ENCODE data around the gene ABCC10.
"Not testable (repeated sequence)": the region's sequence is repeated elsewhere in the genome, so short reads cannot be mapped to it uniquely, and the experiment has no call there.

Gene ABCC10

DNA sequence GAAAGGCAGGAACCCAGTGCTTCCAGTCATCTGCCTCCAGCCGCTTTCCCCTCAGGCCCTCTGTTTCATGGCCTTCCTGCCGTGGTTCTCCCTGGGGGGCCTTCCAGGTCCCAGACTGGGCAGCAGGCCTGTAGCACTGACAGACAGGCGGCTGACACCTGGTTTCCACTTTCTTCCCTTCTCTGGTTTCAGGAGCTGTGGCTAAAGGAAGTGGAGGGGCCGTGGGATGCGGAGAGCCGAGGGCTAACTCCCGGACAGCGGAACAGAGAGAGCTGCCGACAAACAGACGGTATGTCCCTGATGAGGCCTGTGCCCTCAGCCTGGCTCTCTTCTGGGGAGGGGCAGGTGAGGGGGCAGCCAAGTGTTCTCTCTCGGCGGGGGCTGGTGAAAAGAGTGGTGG lies 70.3 kb downstream of the ABCC10 start:
- H3K9me2 ChIP-seq (replicated peaks; ENCODE audit: control insufficient read depth, low read length) = no peaks in the 10 kb centered on the region
- H3K27me3 ChIP-seq (ENCODE audit: control insufficient read depth, low read length) = no peaks in the 10 kb centered on the region
- no peaks in the 10 kb centered on the region for H4K20me1 ChIP-seq (ENCODE audit: control insufficient read depth, insufficient read depth, low read depth, low read length)
- H3K4me1 ChIP-seq (ENCODE audit: control insufficient read depth, low read length) = no peaks in the 10 kb centered on the region
- H3K9me3 ChIP-seq (ENCODE audit: control insufficient read depth, insufficient read depth, low read length) = no peaks in the 10 kb centered on the region
- H3K27ac ChIP-seq (ENCODE audit: low read depth, low read length) = no peak overlapping the region
- H3F3A ChIP-seq (ENCODE audit: control insufficient read depth, insufficient read depth) = no peaks in the 10 kb centered on the region
- H3K36me3 ChIP-seq (ENCODE audit: control insufficient read depth, low read length) = peaks cover 40% of the 10 kb centered on the region
- peaks cover 3% of the 10 kb centered on the region for H3K79me2 ChIP-seq (ENCODE audit: control insufficient read depth, low read length)
- no peak overlapping the region for H3K4me3 ChIP-seq (ENCODE audit: low read length)
- no peak overlapping the region for H3K4me2 ChIP-seq (ENCODE audit: low read length)
- TF ChIP-seq EZH2phosphoT487 (IDR thresholded peaks at IDR 0.05; ENCODE audit: borderline replicate concordance, low read length) = no peak
- TF ChIP-seq, protein P1, sequence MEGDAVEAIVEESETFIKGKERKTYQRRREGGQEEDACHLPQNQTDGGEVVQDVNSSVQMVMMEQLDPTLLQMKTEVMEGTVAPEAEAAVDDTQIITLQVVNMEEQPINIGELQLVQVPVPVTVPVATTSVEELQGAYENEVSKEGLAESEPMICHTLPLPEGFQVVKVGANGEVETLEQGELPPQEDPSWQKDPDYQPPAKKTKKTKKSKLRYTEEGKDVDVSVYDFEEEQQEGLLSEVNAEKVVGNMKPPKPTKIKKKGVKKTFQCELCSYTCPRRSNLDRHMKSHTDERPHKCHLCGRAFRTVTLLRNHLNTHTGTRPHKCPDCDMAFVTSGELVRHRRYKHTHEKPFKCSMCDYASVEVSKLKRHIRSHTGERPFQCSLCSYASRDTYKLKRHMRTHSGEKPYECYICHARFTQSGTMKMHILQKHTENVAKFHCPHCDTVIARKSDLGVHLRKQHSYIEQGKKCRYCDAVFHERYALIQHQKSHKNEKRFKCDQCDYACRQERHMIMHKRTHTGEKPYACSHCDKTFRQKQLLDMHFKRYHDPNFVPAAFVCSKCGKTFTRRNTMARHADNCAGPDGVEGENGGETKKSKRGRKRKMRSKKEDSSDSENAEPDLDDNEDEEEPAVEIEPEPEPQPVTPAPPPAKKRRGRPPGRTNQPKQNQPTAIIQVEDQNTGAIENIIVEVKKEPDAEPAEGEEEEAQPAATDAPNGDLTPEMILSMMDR (IDR thresholded peaks at IDR 0.05; ENCODE audit: low read depth, low read length, poor library complexity, severe bottlenecking) = no peak

DNA sequence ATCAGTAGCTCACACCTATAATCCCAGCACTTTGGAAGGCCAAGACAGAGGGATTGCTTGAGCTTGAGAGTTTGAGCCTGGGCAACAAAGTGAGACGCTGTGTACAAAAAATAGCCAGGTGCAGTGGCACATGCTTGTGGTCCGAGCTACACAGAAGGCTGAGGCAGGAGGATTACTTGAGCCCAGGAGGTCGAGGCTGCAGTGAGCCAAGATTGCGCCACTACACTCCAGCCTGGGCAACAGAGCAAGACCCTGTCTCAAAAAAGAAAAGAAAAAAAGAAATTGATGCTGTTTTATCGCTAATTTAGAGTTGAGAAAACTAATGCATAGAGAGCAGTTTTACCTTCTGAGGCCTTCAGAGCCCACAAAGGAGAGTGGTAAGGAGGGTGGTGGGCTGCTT lies 71.0 kb downstream of the ABCC10 start:
- not testable (repeated sequence) for H3K4me3 ChIP-seq (ENCODE audit: low read length); H3K9me3 ChIP-seq (ENCODE audit: control insufficient read depth, insufficient read depth, low read length); H3K4me2 ChIP-seq (ENCODE audit: low read length); H3F3A ChIP-seq (ENCODE audit: control insufficient read depth, insufficient read depth); H3K9me2 ChIP-seq (replicated peaks; ENCODE audit: control insufficient read depth, low read length); H3K27me3 ChIP-seq (ENCODE audit: control insufficient read depth, low read length); H3K27ac ChIP-seq (ENCODE audit: low read depth, low read length); H3K4me1 ChIP-seq (ENCODE audit: control insufficient read depth, low read length); H3K79me2 ChIP-seq (ENCODE audit: control insufficient read depth, low read length); H4K20me1 ChIP-seq (ENCODE audit: control insufficient read depth, insufficient read depth, low read depth, low read length)
- peaks cover 44% of the 10 kb centered on the region for H3K36me3 ChIP-seq (ENCODE audit: control insufficient read depth, low read length)

DNA sequence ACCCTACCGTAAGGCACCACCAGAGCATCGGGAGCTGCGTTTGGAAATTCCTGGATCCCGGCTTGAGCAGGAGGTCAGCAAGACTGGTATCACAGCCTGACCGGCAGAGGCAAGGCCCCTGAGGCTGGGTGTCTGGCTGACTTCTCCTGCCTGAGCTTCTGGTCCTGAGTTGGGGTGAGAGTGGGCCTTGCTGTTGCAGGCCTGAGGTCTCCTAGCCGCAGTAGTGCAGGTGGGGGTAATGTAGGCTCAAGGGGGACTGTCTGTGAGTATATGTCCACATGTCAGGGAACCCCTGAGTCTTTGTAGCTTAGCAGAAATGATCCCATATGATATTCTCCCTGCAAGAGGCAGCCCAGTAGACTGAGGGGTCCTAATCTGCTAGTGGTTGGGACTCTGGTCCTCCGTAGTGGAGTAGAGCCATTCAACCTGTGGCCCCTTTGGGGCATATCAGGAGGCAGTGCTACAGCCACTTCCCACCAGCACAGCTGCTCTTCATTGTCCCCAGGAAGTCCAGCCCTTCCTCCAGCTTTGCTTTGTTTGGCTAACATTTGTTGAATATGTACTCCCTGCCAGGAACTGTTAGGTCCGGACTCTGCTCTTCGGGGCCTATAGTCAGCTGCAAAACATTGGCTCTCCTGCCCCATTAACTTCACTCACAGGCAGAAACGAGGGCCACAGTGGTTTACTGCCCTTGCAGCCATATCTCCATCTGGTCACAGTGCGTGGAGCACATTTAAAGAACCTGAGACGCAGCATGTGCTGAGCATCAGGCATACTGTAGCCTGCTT lies 71.9 kb downstream of the ABCC10 start:
- TF ChIP-seq EZH2phosphoT487 (IDR thresholded peaks at IDR 0.05; ENCODE audit: borderline replicate concordance, low read length) = no peak
- TF ChIP-seq, protein P1 (IDR thresholded peaks at IDR 0.05; ENCODE audit: low read depth, low read length, poor library complexity, severe bottlenecking) = no peak
- Histone ChIP-seq H4K20me1 (ENCODE audit: control insufficient read depth, insufficient read depth, low read depth, low read length) (no peaks in the 10 kb centered on the region), H3K4me3 (ENCODE audit: low read length) (no peak overlapping the region), H3K9me2 (replicated peaks; ENCODE audit: control insufficient read depth, low read length) (no peaks in the 10 kb centered on the region), H3K9me3 (ENCODE audit: control insufficient read depth, insufficient read depth, low read length) (no peaks in the 10 kb centered on the region), H3K4me1 (ENCODE audit: control insufficient read depth, low read length) (no peaks in the 10 kb centered on the region), H3F3A (ENCODE audit: control insufficient read depth, insufficient read depth) (no peaks in the 10 kb centered on the region), H3K4me2 (ENCODE audit: low read length) (no peak overlapping the region), H3K27ac (ENCODE audit: low read depth, low read length) (no peak overlapping the region), H3K36me3 (ENCODE audit: control insufficient read depth, low read length) (peaks cover 49% of the 10 kb centered on the region), H3K27me3 (ENCODE audit: control insufficient read depth, low read length) (no peaks in the 10 kb centered on the region), H3K79me2 (ENCODE audit: control insufficient read depth, low read length) (peaks cover 2% of the 10 kb centered on the region)

All from DOHH2 (cell line).